ENCODE data around the gene PBX1. TPM values are rescaled to one million over a fixed set of nuclear protein-coding genes. Genes with fewer than 3 reads are reported as not detected.

PBX1 gene
- total RNA-seq, 2 donors from 2014 or later = 0.22 to 0.53 TPM

- Mint-ChIP-seq H3K36me3 (ENCODE audit: low read depth) (no peaks in the 10 kb centered on the region), H3K4me3 (no peak overlapping the region), H3K9me3 (no peaks in the 10 kb centered on the region), H3K4me1 (no peaks in the 10 kb centered on the region), H3K27me3 (no peaks in the 10 kb centered on the region), H3K27ac (no peak overlapping the region)
- no peak for ATAC-seq (replicated peaks)
Observed at GRCh38 chr1:164610538-164611222, 51.7 kb downstream of the PBX1 start.

- H3K36me3 Mint-ChIP-seq (ENCODE audit: low read depth) = no peaks in the 10 kb centered on the region
- no peak for ATAC-seq (replicated peaks)
- no peaks in the 10 kb centered on the region for H3K9me3 Mint-ChIP-seq
- H3K4me1 Mint-ChIP-seq = no peaks in the 10 kb centered on the region
- H3K27ac Mint-ChIP-seq = no peak overlapping the region
- H3K27me3 Mint-ChIP-seq = no peaks in the 10 kb centered on the region
- H3K4me3 Mint-ChIP-seq = no peak overlapping the region
Observed at GRCh38 chr1:164611754-164612642, 53.0 kb downstream of the PBX1 start.

- H3K9me3 Mint-ChIP-seq = no peaks in the 10 kb centered on the region
- no peak overlapping the region for H3K27ac Mint-ChIP-seq
- ATAC-seq (replicated peaks) = no peak
- H3K4me3 Mint-ChIP-seq = no peak overlapping the region
- no peaks in the 10 kb centered on the region for H3K4me1 Mint-ChIP-seq
- no peaks in the 10 kb centered on the region for H3K27me3 Mint-ChIP-seq
- H3K36me3 Mint-ChIP-seq (ENCODE audit: low read depth) = no peaks in the 10 kb centered on the region
Observed at GRCh38 chr1:164613176-164613575, 54.2 kb downstream of the PBX1 start.

GRCh38 chr1:164614316-164614715 lies 55.3 kb downstream of the PBX1 start:
- no peak for ATAC-seq (replicated peaks)
- H3K4me1 Mint-ChIP-seq = no peaks in the 10 kb centered on the region
- H3K9me3 Mint-ChIP-seq = no peaks in the 10 kb centered on the region
- H3K27me3 Mint-ChIP-seq = no peaks in the 10 kb centered on the region
- no peak overlapping the region for H3K27ac Mint-ChIP-seq
- H3K36me3 Mint-ChIP-seq (ENCODE audit: low read depth) = no peaks in the 10 kb centered on the region
- no peak overlapping the region for H3K4me3 Mint-ChIP-seq

GRCh38 chr1:164617377-164618201 lies 58.6 kb downstream of the PBX1 start:
- H3K27ac Mint-ChIP-seq = no peak overlapping the region
- H3K36me3 Mint-ChIP-seq (ENCODE audit: low read depth) = no peaks in the 10 kb centered on the region
- no peak for ATAC-seq (replicated peaks)
- no peaks in the 10 kb centered on the region for H3K9me3 Mint-ChIP-seq
- H3K27me3 Mint-ChIP-seq = no peaks in the 10 kb centered on the region
- H3K4me3 Mint-ChIP-seq = no peak overlapping the region
- no peaks in the 10 kb centered on the region for H3K4me1 Mint-ChIP-seq

- no peak overlapping the region for H3K27ac Mint-ChIP-seq
- no peaks in the 10 kb centered on the region for H3K27me3 Mint-ChIP-seq
- no peaks in the 10 kb centered on the region for H3K36me3 Mint-ChIP-seq (ENCODE audit: low read depth)
- no peaks in the 10 kb centered on the region for H3K4me1 Mint-ChIP-seq
- H3K4me3 Mint-ChIP-seq = no peak overlapping the region
- no peak for ATAC-seq (replicated peaks)
- no peaks in the 10 kb centered on the region for H3K9me3 Mint-ChIP-seq
Observed at GRCh38 chr1:164618202-164618564, 59.2 kb downstream of the PBX1 start.

GRCh38 chr1:164619006-164619784 lies 60.2 kb downstream of the PBX1 start:
- Mint-ChIP-seq H3K4me3 (no peak overlapping the region), H3K36me3 (ENCODE audit: low read depth) (no peaks in the 10 kb centered on the region), H3K4me1 (no peaks in the 10 kb centered on the region), H3K27ac (no peak overlapping the region), H3K9me3 (no peaks in the 10 kb centered on the region), H3K27me3 (no peaks in the 10 kb centered on the region)
- ATAC-seq (replicated peaks) = no peak

- no peak overlapping the region for H3K27ac Mint-ChIP-seq
- H3K4me1 Mint-ChIP-seq = no peaks in the 10 kb centered on the region
- no peaks in the 10 kb centered on the region for H3K9me3 Mint-ChIP-seq
- H3K36me3 Mint-ChIP-seq (ENCODE audit: low read depth) = no peaks in the 10 kb centered on the region
- no peak for ATAC-seq (replicated peaks)
- H3K27me3 Mint-ChIP-seq = no peaks in the 10 kb centered on the region
- no peak overlapping the region for H3K4me3 Mint-ChIP-seq
Observed at GRCh38 chr1:164622068-164622845, 63.3 kb downstream of the PBX1 start.

GRCh38 chr1:164623805-164624204 lies 64.8 kb downstream of the PBX1 start:
- H3K36me3 Mint-ChIP-seq (ENCODE audit: low read depth) = no peaks in the 10 kb centered on the region
- no peaks in the 10 kb centered on the region for H3K4me1 Mint-ChIP-seq
- H3K4me3 Mint-ChIP-seq = no peak overlapping the region
- no peaks in the 10 kb centered on the region for H3K27me3 Mint-ChIP-seq
- H3K27ac Mint-ChIP-seq = no peak overlapping the region
- no peak for ATAC-seq (replicated peaks)
- no peaks in the 10 kb centered on the region for H3K9me3 Mint-ChIP-seq

- ATAC-seq (replicated peaks) = no peak
- Mint-ChIP-seq H3K9me3 (no peaks in the 10 kb centered on the region), H3K36me3 (ENCODE audit: low read depth) (no peaks in the 10 kb centered on the region), H3K27ac (no peak overlapping the region), H3K4me3 (no peak overlapping the region), H3K4me1 (no peaks in the 10 kb centered on the region), H3K27me3 (no peaks in the 10 kb centered on the region)
Observed at GRCh38 chr1:164624400-164624799, 65.4 kb downstream of the PBX1 start.

- H3K27ac Mint-ChIP-seq = no peak overlapping the region
- H3K4me3 Mint-ChIP-seq = no peak overlapping the region
- H3K36me3 Mint-ChIP-seq (ENCODE audit: low read depth) = no peaks in the 10 kb centered on the region
- ATAC-seq (replicated peaks) = no peak
- no peaks in the 10 kb centered on the region for H3K9me3 Mint-ChIP-seq
- H3K4me1 Mint-ChIP-seq = no peaks in the 10 kb centered on the region
- H3K27me3 Mint-ChIP-seq = no peaks in the 10 kb centered on the region
Observed at GRCh38 chr1:164625004-164625617, 66.1 kb downstream of the PBX1 start.

GRCh38 chr1:164628772-164629171 lies 69.8 kb downstream of the PBX1 start:
- Mint-ChIP-seq H3K36me3 (ENCODE audit: low read depth) (no peaks in the 10 kb centered on the region), H3K9me3 (no peaks in the 10 kb centered on the region), H3K4me3 (no peak overlapping the region), H3K27me3 (no peaks in the 10 kb centered on the region), H3K27ac (no peak overlapping the region), H3K4me1 (no peaks in the 10 kb centered on the region)
- ATAC-seq (replicated peaks) = no peak

GRCh38 chr1:164629971-164630370 lies 71.0 kb downstream of the PBX1 start:
- H3K9me3 Mint-ChIP-seq = no peaks in the 10 kb centered on the region
- no peaks in the 10 kb centered on the region for H3K27me3 Mint-ChIP-seq
- H3K4me3 Mint-ChIP-seq = no peak overlapping the region
- no peak overlapping the region for H3K27ac Mint-ChIP-seq
- H3K4me1 Mint-ChIP-seq = no peaks in the 10 kb centered on the region
- no peaks in the 10 kb centered on the region for H3K36me3 Mint-ChIP-seq (ENCODE audit: low read depth)
- no peak for ATAC-seq (replicated peaks)

Data from activated T-helper 17 cell treated with anti-CD3 and anti-CD28 coated beads, Interleukin-2, amount 50 U/mL, for 72 hours (primary cell).